ACC112 (cell line): ENCODE data around the gene CERS6.

Experiments
- H2AFZ ChIP-seq: fragments of 200-600 bp; sonication (generic); one replicate; pipeline ENCODE4 v1.6.0; 2017; ENCODE audit warnings: antibody characterized with exemption, low read length; ENCODE audit not compliant: unreplicated experiment
- H3K27ac ChIP-seq: fragments of 200-600 bp; sonication (generic); 2 replicates; pipeline ENCODE4 v1.5.1; 2014; ENCODE audit warnings: low read depth, mild to moderate bottlenecking, antibody characterized with exemption, low read length, moderate library complexity
- H3K27me3 ChIP-seq: fragments of 200-600 bp; sonication (generic); 2 replicates; pipeline ENCODE4 v1.6.1; 2014; ENCODE audit warnings: mild to moderate bottlenecking, antibody characterized with exemption, low read length, moderate library complexity, mixed read lengths; ENCODE audit not compliant: insufficient read depth
- H3K36me3 ChIP-seq: fragments of 200-600 bp; sonication (generic); 2 replicates; pipeline ENCODE4 v1.6.1; 2016; ENCODE audit warnings: mild to moderate bottlenecking, antibody characterized with exemption, low read length, moderate library complexity, mixed read lengths; ENCODE audit not compliant: insufficient read depth
- H3K4me1 ChIP-seq: fragments of 200-600 bp; sonication (generic); one replicate; pipeline ENCODE4 v1.6.1; 2016; ENCODE audit warnings: low read length, mixed read lengths; ENCODE audit not compliant: insufficient read depth, unreplicated experiment, control insufficient read depth
- H3K4me3 ChIP-seq: fragments of 200-600 bp; sonication (generic); 2 replicates; pipeline ENCODE4 v1.5.1; 2014; ENCODE audit warnings: mild to moderate bottlenecking, low read depth, low read length
- H3K79me2 ChIP-seq: fragments of 200-600 bp; sonication (generic); one replicate; pipeline ENCODE4 v1.6.0; 2016; ENCODE audit warnings: low read length; ENCODE audit not compliant: control insufficient read depth, unreplicated experiment, insufficient read depth

Gene CERS6

GRCh38 chr2:168797286-168797655 is 341.2 kb downstream of the CERS6 start:
- H2AFZ ChIP-seq: no peak overlapping the region
- no peaks in the 10 kb centered on the region for H3K36me3 ChIP-seq
- no peaks in the 10 kb centered on the region for H3K4me1 ChIP-seq
- no peaks in the 10 kb centered on the region for H3K79me2 ChIP-seq
- no peak overlapping the region for H3K4me3 ChIP-seq
- H3K27ac ChIP-seq: no peak overlapping the region
- peaks cover 7% of the 10 kb centered on the region; the same call in 1 of the 2 replicates for H3K27me3 ChIP-seq

- H3K27me3 ChIP-seq: peaks cover 7% of the 10 kb centered on the region; the same call in 1 of the 2 replicates
- no peak overlapping the region for H3K4me3 ChIP-seq
- H3K4me1 ChIP-seq: no peaks in the 10 kb centered on the region
- no peak overlapping the region for H2AFZ ChIP-seq
- H3K36me3 ChIP-seq: no peaks in the 10 kb centered on the region
- no peak overlapping the region for H3K27ac ChIP-seq
- H3K79me2 ChIP-seq: no peaks in the 10 kb centered on the region
These were observed 342.2 kb downstream of the CERS6 start for GRCh38 chr2:168798076-168798887.

GRCh38 chr2:168798888-168799410 is 342.9 kb downstream of the CERS6 start:
- no peaks in the 10 kb centered on the region for H3K79me2 ChIP-seq
- no peak overlapping the region for H3K4me3 ChIP-seq
- peaks cover 7% of the 10 kb centered on the region; the same call in 1 of the 2 replicates for H3K27me3 ChIP-seq
- no peak overlapping the region for H3K27ac ChIP-seq
- no peak overlapping the region for H2AFZ ChIP-seq
- H3K4me1 ChIP-seq: no peaks in the 10 kb centered on the region
- no peaks in the 10 kb centered on the region for H3K36me3 ChIP-seq

GRCh38 chr2:168801471-168801870 is 345.4 kb downstream of the CERS6 start:
- H3K79me2 ChIP-seq: no peaks in the 10 kb centered on the region
- no peak overlapping the region for H2AFZ ChIP-seq
- no peaks in the 10 kb centered on the region for H3K4me1 ChIP-seq
- no peaks in the 10 kb centered on the region for H3K36me3 ChIP-seq
- H3K27ac ChIP-seq: no peak overlapping the region
- no peak overlapping the region for H3K4me3 ChIP-seq
- peaks cover 7% of the 10 kb centered on the region; the same call in 1 of the 2 replicates for H3K27me3 ChIP-seq

GRCh38 chr2:168801961-168802858 is 346.1 kb downstream of the CERS6 start, which contains the start of gene NOSTRIN:
NOSTRIN (plus strand) TSS chr2:168802637; CDS start chr2:168802647, 10 bp downstream.
- Histone ChIP-seq H3K27me3 (peaks cover 7% of the 10 kb centered on the region; the same call in 1 of the 2 replicates), H3K4me1 (no peaks in the 10 kb centered on the region), H3K4me3 (no peak within 1 kb of the TSS), H3K27ac (no peak within 1 kb of the TSS), H2AFZ (no peak within 1 kb of the TSS), H3K36me3 (no peaks in the 10 kb centered on the region), H3K79me2 (no peaks in the 10 kb centered on the region)

- no peak overlapping the region for H2AFZ ChIP-seq
- H3K27ac ChIP-seq: no peak overlapping the region
- H3K4me3 ChIP-seq: no peak overlapping the region
- H3K79me2 ChIP-seq: no peaks in the 10 kb centered on the region
- peaks cover 7% of the 10 kb centered on the region; the same call in 1 of the 2 replicates for H3K27me3 ChIP-seq
- no peaks in the 10 kb centered on the region for H3K36me3 ChIP-seq
- H3K4me1 ChIP-seq: no peaks in the 10 kb centered on the region
These were observed 347.0 kb downstream of the CERS6 start for GRCh38 chr2:168802859-168803725.

- H2AFZ ChIP-seq: no peak overlapping the region
- H3K4me3 ChIP-seq: no peak overlapping the region
- peaks cover 3% of the 10 kb centered on the region; the same call in 1 of the 2 replicates for H3K27me3 ChIP-seq
- no peak overlapping the region for H3K27ac ChIP-seq
- H3K36me3 ChIP-seq: no peaks in the 10 kb centered on the region
- no peaks in the 10 kb centered on the region for H3K4me1 ChIP-seq
- H3K79me2 ChIP-seq: no peaks in the 10 kb centered on the region
These were observed 348.1 kb downstream of the CERS6 start for GRCh38 chr2:168804214-168804613.

GRCh38 chr2:168805615-168806014 is 349.5 kb downstream of the CERS6 start:
- no peaks in the 10 kb centered on the region for H3K36me3 ChIP-seq
- no peaks in the 10 kb centered on the region for H3K79me2 ChIP-seq
- no peak overlapping the region for H2AFZ ChIP-seq
- H3K4me1 ChIP-seq: no peaks in the 10 kb centered on the region
- no peak overlapping the region for H3K27ac ChIP-seq
- H3K27me3 ChIP-seq: no peaks in the 10 kb centered on the region
- no peak overlapping the region for H3K4me3 ChIP-seq

- no peak overlapping the region for H3K27ac ChIP-seq
- H3K79me2 ChIP-seq: no peaks in the 10 kb centered on the region
- H3K27me3 ChIP-seq: no peaks in the 10 kb centered on the region
- no peaks in the 10 kb centered on the region for H3K36me3 ChIP-seq
- H2AFZ ChIP-seq: no peak overlapping the region
- H3K4me1 ChIP-seq: no peaks in the 10 kb centered on the region
- H3K4me3 ChIP-seq: no peak overlapping the region
These were observed 353.5 kb downstream of the CERS6 start for GRCh38 chr2:168809537-168809936.

- H3K27ac ChIP-seq: no peak overlapping the region
- H3K79me2 ChIP-seq: no peaks in the 10 kb centered on the region
- H3K36me3 ChIP-seq: no peaks in the 10 kb centered on the region
- H3K27me3 ChIP-seq: no peaks in the 10 kb centered on the region
- no peak overlapping the region for H2AFZ ChIP-seq
- no peak overlapping the region for H3K4me3 ChIP-seq
- no peaks in the 10 kb centered on the region for H3K4me1 ChIP-seq
These were observed 354.2 kb downstream of the CERS6 start for GRCh38 chr2:168810235-168810634.
